ENCODE results near the gene GAA. TPM values are rescaled to one million over a fixed set of nuclear protein-coding genes. Genes with fewer than 3 reads are reported as not detected.
"Not testable (repeated sequence)": the region's sequence is repeated elsewhere in the genome, so short reads cannot be mapped to it uniquely, and the experiment has no call there.

The GAA gene
- total RNA-seq, 1 experiment from 2014 or later = 88.7 TPM

DNA sequence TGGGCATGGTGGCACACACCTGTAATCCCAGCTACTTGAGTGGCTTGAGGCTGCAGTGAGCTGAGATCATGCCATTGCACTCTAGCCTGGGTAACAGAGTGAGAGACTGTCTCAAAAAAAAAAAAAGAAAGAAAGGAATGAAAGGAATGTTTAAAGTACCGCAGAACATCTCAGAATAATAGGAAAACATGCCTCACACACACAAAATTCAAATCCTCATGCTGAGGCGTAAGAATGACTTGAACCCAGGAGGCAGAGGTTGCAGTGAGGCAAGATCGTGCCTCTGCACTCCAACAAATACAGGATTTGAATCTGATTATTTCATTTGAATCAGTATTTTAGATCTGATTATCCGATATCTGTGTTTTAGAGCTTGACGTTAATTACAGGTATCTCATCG is 21.3 kb upstream of the GAA start:
- in situ Hi-C loops (cut with HindIII; ENCODE audit: low pct_unique_long_range_greater_than_20kb, low sequenced_read_pairs) = no loop called here
- DNase-seq (ENCODE audit: low read depth, low spot score) = no peak

DNA sequence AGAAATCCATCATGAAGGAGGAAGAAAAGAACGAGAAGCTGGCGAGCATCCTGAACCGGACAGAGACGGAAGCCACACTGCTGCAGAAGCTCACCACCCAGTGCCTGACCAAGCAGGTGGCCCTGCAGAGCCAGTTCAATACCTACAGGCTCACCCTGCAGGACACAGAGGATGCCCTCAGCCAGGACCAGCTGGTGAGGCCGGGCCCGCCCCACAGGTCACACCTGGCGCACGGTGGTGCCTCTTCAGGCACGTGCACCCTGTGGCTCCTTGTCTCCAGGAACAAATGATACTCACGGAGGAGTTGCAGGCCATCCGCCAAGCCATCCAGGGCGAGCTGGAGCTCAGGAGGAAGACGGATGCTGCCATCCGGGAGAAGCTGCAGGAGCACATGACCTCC is 19.8 kb upstream of the GAA start:
- in situ Hi-C loops (cut with HindIII; ENCODE audit: low pct_unique_long_range_greater_than_20kb, low sequenced_read_pairs) = no loop called here
- no peak for DNase-seq (ENCODE audit: low read depth, low spot score)

DNA sequence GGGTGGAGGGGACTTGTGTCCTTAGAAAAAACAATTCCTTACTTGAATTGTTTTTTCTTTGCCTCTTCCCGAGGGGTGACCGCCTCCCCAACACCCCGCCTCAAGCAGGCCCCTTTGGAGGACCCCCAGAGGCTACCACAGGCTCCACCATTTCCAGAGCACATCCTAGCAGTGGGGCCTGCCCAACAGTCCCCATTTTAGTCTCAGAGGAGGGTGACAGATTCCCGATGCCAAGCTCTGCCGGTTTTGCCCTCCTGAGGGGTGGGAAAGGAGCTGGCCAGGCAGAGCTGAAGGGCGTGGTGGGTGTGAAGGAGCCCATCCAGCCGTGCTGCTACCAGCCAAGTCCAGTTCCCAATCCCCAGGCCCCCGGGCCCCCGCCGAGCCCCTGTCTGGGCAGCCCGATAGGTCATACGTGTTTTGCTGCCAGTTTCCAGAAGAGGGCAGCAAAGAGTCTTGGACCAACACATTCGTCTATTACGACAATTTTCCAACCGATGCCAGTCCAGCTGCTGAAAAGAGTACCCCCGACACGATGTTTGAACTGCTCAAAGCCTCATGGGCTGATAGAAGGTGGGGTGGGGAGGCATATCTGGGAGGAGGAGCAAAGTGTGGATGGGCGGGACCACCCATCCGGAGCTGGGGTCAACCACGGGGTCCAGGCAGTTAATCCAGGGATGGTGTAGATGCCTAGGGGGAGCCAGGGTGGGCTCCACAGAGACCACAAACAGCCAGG is 18.8 kb upstream of the GAA start:
- peak; percentile 93 for DNase-seq (ENCODE audit: low read depth, low spot score)
- in situ Hi-C loops (cut with HindIII; ENCODE audit: low pct_unique_long_range_greater_than_20kb, low sequenced_read_pairs) = no loop called here

DNA sequence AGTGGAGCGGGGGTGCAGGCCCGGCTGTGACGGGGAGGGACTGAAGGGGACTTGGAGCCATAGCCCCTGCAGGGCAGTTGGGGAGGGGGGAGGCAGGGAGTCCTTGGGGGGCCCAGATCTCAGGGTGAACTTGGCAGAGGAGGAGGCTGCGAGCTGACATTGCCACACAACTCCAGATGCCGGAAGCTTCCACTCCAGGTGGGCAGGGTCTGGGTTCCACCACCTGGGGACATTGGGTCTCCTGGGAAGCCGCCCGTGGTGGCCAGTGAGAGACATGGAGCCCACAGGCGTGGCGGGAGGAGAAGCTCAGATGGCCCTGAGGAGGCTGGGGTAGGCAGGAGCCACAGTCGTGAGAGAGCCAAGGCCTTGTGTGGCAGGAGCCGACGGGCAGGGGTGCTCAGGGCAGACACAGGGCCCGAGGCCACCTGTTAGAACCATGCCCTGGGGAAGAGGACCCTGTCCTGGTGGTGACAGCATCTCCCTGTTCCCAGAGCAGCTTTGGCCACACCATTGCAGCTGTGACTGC is 18.2 kb upstream of the GAA start:
- in situ Hi-C loops (cut with HindIII; ENCODE audit: low pct_unique_long_range_greater_than_20kb, low sequenced_read_pairs) = no loop called here
- no peak for DNase-seq (ENCODE audit: low read depth, low spot score)

DNA sequence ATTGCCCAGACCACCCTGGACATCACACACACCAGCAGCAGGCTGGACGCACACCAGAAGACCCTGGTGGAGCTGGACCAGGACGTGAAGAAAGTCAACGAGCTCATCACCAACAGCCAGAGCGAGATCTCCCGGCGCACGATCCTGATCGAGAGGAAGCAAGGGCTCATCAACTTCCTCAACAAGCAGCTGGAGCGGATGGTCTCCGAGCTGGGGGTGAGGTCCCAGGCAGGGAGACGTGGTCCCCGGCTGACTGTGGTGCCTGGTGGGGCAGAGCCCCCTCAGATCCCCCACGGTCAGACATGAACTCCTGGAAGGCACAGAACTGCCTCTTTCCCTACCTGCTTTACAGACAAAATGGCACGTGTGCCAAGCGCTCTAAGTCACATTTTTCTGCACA is 16.6 kb upstream of the GAA start:
- in situ Hi-C loops (cut with HindIII; ENCODE audit: low pct_unique_long_range_greater_than_20kb, low sequenced_read_pairs) = no loop called here
- no peak for DNase-seq (ENCODE audit: low read depth, low spot score)

DNA sequence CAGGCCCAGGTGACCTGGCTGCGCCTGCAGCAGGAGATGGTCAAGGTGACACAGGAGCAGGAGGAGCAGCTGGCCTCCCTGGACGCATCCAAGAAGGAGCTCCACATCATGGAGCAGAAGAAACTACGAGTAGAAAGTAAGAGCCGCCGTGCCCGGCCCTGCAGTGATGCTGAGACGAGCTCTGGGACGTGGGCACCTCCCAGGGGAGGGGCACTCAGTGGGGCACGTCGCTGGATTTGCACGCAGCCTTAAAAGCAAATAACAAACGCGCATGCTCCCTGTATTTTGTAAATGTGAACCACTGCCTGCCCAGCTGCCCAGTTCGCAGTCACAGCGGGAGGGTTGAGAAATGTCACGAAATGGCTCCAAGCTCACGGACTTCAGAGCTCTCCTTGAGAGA is 15.3 kb upstream of the GAA start:
- in situ Hi-C loops (cut with HindIII; ENCODE audit: low pct_unique_long_range_greater_than_20kb, low sequenced_read_pairs) = no loop called here
- DNase-seq (ENCODE audit: low read depth, low spot score) = no peak

DNA sequence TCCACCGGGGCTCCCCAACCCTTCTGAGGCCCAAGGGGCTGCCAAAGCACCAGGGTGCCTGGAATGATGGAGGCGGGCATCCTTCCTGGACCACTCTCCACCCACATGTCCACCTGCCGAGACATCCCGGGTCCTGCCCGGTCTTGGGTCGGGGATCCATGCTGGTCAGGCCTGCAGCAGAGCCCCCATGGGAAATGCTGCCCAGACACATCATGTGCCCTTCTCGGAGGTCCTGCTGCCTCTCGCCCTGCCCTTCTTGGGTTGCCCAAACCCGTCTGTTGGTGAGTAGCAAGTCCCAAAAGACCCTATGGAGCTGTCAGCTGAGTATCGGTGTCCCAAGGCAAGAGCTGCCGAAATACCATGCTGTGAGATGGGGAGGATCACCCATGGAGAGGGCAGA is 14.8 kb upstream of the GAA start:
- in situ Hi-C loops (cut with HindIII; ENCODE audit: low pct_unique_long_range_greater_than_20kb, low sequenced_read_pairs) = no loop called here
- DNase-seq (ENCODE audit: low read depth, low spot score) = no peak

DNA sequence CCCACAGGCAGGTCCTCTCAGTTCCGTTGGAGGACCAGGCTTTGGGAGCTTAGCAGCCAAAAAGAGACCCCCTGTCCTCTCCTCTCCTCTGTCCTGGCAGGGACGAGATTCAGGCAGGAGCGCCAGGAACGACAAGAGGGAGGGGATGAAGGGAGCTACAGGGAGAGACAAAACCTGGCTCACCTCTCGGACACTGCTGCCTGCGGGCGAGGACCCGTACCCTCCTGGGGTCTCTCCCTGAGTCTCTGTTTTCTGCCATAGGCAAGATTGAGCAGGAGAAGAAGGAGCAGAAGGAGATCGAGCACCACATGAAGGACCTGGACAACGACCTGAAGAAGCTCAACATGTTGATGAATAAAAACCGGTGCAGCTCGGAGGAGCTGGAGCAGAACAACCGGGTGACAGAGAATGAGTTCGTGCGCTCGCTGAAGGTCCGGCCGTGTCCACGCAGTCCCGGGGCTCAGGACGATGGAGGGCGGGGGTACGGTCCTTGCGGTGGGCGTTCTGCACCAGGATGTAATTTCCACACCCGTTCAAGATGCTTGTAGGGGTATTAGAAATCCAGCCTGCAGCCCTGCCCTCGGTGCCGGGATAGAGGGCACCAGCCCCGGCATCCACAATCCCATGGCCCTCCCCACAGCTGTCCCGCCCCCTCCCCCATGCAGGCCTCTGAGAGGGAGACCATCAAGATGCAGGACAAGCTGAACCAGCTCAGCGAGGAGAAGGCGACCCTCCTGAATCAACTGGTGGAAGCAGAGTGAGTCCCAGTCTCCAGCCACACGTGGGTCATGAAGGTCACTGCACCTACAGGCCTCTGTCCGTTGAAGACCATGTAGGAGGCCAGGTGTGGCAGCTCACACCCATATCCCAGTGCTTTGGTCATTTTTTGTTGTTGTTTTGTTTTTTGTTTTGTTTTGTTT is 13.8 kb upstream of the GAA start:
- no peak for DNase-seq (ENCODE audit: low read depth, low spot score)
- in situ Hi-C loops (cut with HindIII; ENCODE audit: low pct_unique_long_range_greater_than_20kb, low sequenced_read_pairs) = no loop called here

DNA sequence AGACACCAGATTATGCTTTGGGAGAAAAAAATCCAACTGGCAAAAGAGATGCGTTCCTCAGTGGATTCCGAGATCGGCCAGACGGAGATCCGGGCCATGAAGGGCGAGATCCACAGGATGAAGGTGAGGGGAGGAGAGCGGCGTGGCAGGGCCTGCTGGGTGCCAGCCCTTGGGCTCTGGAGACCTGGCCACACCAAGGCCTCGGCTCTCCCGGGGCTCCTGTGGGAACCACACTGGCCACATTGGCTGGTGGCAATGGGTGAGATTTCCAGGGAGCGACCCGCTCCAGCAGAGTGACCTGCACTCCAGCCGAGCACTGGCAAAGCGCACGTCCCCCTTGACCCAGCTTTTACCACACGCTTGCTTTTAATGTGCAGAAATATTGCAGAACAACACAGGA is 11.6 kb upstream of the GAA start:
- in situ Hi-C loops (cut with HindIII; ENCODE audit: low pct_unique_long_range_greater_than_20kb, low sequenced_read_pairs) = no loop called here
- DNase-seq (ENCODE audit: low read depth, low spot score) = no peak

DNA sequence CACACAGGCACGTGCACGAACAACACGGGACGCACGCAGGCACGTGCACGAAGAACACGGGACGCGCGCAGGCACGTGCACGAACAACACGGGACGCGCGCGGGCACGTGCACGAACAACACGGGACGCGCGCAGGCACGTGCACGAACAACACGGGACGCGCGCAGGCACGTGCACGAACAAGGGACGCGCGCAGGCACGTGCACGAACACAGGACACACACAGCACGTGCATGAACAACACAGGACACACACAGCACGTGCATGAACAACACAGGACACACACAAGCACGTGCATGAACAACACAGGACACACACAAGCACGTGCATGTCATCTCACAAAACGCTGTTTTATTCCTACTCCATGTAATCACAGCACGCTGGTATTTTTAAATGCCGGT is 11.2 kb upstream of the GAA start:
- in situ Hi-C loops (cut with HindIII; ENCODE audit: low pct_unique_long_range_greater_than_20kb, low sequenced_read_pairs); DNase-seq (ENCODE audit: low read depth, low spot score): not testable (repeated sequence)

DNA sequence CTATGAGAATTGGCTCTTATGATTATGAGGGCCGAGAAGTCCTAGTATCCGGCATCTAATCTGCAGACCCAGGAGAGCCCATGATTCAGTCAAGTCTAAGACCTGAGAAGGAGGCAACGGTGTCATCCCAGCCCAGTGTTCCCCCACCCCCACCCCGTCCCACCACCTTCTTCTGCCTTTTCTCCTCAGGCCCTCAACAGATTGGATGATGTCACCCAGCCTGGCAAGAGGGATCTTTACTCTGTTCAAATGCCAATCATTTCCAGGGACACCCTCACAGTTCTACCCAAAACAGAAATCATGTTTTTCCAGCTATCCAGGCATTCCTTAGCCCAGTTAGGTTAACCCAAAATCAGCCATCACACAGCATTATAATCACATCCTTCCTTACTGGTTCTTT is 10.0 kb upstream of the GAA start:
- in situ Hi-C loops (cut with HindIII; ENCODE audit: low pct_unique_long_range_greater_than_20kb, low sequenced_read_pairs) = no loop called here

DNA sequence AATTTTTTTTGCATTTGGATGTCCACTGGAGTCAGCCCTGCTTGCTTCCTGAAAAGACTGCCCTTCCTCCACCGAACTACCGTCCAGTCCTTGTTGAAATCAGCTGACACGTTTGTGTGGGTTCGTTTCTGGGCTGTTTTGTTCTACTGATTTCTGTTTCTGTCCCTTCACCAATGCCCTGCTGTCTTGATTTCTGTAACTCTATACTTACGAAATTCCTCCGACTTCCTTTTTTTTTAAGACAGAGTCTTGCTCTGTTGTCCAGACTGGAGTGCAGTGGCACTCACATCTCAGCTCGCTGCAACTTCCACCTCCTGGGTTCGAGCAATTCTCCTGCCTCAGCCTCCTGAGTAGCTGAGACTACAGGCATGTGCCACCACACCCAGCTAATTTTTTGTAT is 8.4 kb upstream of the GAA start:
- in situ Hi-C loops (cut with HindIII; ENCODE audit: low pct_unique_long_range_greater_than_20kb, low sequenced_read_pairs) = no loop called here
- DNase-seq (ENCODE audit: low read depth, low spot score) = peak; percentile 37

More for the DNA sequence above, 10.0 kb upstream of the GAA start:
- DNase-seq (ENCODE audit: low read depth, low spot score) = no peak

DNA sequence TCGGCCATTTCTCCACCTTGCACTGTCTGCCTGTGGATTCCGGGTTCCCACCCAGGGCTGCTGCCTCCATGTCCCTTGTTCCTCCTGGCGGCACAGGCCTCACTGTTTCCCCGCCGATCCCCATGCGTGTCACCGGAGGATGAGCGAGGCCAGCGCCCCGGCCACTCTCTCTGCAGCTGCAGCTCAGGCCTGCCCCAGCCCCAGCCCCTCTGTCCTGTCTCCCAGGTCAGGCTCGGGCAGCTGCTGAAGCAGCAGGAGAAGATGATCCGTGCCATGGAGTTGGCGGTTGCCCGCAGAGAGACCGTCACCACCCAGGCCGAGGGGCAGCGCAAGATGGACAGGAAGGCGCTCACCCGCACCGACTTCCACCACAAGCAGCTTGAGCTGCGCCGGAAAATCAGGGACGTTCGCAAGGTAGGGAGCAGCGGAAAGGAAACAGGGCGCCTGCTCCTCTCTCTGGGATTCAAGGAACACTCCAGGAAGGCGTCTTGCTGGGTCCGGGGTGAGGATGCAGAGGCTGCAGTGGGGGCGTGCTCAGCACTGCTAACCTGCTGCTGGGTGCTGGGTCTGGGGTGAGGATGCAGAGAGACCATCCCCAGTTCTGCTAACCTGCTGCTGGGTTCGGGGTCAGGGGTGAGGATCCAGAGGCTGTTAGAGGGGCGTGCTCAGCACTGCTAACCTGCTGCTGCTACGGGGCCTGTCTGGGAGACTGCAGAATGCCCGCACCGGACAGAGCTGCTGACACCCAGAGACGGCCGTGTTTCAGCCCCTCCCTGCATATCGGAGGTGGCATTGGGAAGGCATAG is 6.1 kb upstream of the GAA start:
- in situ Hi-C loops (cut with HindIII; ENCODE audit: low pct_unique_long_range_greater_than_20kb, low sequenced_read_pairs) = no loop called here
- no peak for DNase-seq (ENCODE audit: low read depth, low spot score)

DNA sequence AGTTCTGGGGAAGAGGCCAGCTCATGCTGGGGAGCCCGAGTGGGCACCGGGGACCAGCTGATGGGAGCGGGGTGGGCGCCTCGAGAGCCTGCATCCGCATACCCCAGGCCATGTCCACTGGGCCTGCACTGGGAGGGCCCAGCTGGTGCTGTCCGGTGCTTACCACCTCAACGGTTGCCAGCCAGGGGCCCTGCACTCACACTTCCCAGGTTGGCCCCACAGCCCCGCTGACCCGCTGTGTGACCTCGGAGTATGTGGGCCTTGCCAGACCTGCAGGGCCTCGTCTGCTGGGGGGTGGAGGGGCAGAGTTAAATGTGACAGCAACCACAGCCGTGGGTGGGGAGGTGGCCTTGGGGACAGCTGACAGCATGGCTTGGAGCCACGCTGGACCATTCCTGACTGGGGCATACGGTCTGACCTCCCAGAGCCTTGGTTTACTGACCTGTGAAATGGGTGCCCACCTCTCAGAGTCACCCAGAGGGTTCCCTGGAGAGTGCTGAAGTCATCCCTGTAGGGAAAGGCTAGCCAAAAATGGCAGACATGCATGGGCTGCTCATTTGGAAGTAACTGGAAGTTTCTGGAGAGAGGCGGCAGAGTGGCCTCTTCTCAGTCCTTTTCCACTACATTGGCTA is 5.4 kb upstream of the GAA start:
- in situ Hi-C loops (cut with HindIII; ENCODE audit: low pct_unique_long_range_greater_than_20kb, low sequenced_read_pairs) = no loop called here

DNA sequence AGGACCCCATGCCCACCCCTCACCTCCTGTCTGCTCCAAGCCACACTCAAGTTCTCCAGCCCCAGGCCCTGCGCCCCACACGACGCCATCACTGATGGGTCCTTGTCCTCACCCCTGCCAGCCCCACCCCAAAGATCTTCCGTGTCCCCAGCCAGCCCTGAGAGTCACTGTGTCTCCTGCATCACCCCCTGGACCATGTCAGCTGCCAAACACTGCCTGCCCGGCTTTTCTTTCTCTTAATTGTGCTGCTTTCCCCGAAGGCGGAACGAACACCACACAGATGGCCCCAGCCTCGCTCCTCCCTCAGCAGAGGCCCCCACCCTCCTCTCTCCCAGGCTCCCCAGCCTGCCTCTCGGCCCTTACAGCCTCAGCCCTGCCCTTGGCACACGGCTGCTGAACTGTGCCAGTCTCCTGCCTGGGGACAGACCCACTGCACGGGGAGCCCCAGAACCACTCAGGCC is 4.8 kb upstream of the GAA start:
- DNase-seq (ENCODE audit: low read depth, low spot score) = no peak
- in situ Hi-C loops (cut with HindIII; ENCODE audit: low pct_unique_long_range_greater_than_20kb, low sequenced_read_pairs) = no loop called here

More for the DNA sequence above, 5.4 kb upstream of the GAA start:
- no peak for DNase-seq (ENCODE audit: low read depth, low spot score)

DNA sequence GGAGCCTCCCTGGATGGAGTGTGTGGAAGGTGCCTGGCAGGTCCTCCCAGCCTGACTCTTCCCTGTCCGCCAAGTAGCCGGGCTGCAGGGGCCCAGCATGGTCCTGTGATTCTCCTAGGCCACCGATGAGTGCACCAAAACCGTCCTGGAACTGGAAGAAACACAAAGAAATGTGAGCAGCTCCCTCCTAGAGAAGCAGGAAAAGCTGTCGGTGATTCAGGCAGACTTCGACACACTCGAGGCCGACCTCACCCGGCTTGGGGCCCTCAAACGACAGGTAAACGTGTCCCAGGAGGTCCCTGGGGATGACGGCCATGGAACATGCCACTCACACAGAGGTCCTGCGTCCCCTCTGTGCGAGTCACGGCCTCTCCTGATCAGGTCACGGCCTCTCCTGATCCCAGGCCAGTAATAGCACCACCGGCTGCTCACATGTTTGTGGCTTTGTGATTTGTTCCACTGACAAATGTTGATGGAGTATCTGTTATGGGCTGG is 4.2 kb upstream of the GAA start:
- in situ Hi-C loops (cut with HindIII; ENCODE audit: low pct_unique_long_range_greater_than_20kb, low sequenced_read_pairs) = no loop called here

More for the DNA sequence above, 4.2 kb upstream of the GAA start:
- DNase-seq (ENCODE audit: low read depth, low spot score) = no peak

Data from SK-MEL-5 (cell line).